ENCODE data around the gene SFTPB. TPM values are rescaled to one million over a fixed set of nuclear protein-coding genes. Genes with fewer than 3 reads are reported as not detected.

SFTPB gene
- not detected in 2 replicates for total RNA-seq (2014; rRNA removed; shearing (Covaris generic))

GRCh38 chr2:85668009-85668856, at the start of gene SFTPB:
TSS of gene SFTPB (minus strand) at chr2:85668199. CDS start at chr2:85668183, 16 bp downstream.

GRCh38 chr2:85694052-85695025, 26.3 kb upstream of the SFTPB start, which contains the start of gene GNLY:
TSS of gene GNLY (plus strand) at chr2:85694358. CDS start at chr2:85694419, 61 bp downstream.

GRCh38 chr2:85611705-85612587, 56.1 kb downstream of the SFTPB start, which contains the start of gene C2orf68:
TSS of gene C2orf68 (minus strand) at chr2:85612066. CDS start at chr2:85611984, 82 bp downstream.

Other genes starting within 250 kb of the SFTPB start
- gene SH2D6, start 249.5 kb downstream of the SFTPB start, total RNA-seq (2014; rRNA removed; shearing (Covaris generic)): 0.24 and 0.60 TPM in 2 replicates
- 188 and 191 TPM in 2 replicates for gene MAT2A, start 129.0 kb downstream of the SFTPB start, total RNA-seq (2014; rRNA removed; shearing (Covaris generic))
- 36.9 and 40.5 TPM in 2 replicates for gene GGCX, start 106.7 kb downstream of the SFTPB start, total RNA-seq (2014; rRNA removed; shearing (Covaris generic))
- gene VAMP8, start 90.6 kb downstream of the SFTPB start, total RNA-seq (2014; rRNA removed; shearing (Covaris generic)): 21.2 and 22.0 TPM in 2 replicates
- 31.3 and 38.8 TPM in 2 replicates for gene VAMP5, start 83.8 kb downstream of the SFTPB start, total RNA-seq (2014; rRNA removed; shearing (Covaris generic))
- gene RNF181, start 72.5 kb downstream of the SFTPB start, total RNA-seq (2014; rRNA removed; shearing (Covaris generic)): 137 and 156 TPM in 2 replicates
- gene TMEM150A, start 65.5 kb downstream of the SFTPB start, total RNA-seq (2014; rRNA removed; shearing (Covaris generic)): 5.5 and 7.2 TPM in 2 replicates
- 31.9 and 33.1 TPM in 2 replicates for gene C2orf68, start 56.1 kb downstream of the SFTPB start, total RNA-seq (2014; rRNA removed; shearing (Covaris generic))
- gene USP39, start 52.0 kb downstream of the SFTPB start, total RNA-seq (2014; rRNA removed; shearing (Covaris generic)): 112 and 120 TPM in 2 replicates
- gene GNLY, start 26.2 kb upstream of the SFTPB start, total RNA-seq (2014; rRNA removed; shearing (Covaris generic)): not detected in 2 replicates
- gene ATOH8, start 85.8 kb upstream of the SFTPB start, total RNA-seq (2014; rRNA removed; shearing (Covaris generic)): 7.6 and 10.0 TPM in 2 replicates
- 15.1 and 16.2 TPM in 2 replicates for gene ST3GAL5, start 220.8 kb upstream of the SFTPB start, total RNA-seq (2014; rRNA removed; shearing (Covaris generic))

Measured in A375 (cell line).